GM23248 (cell line): Measurements from ENCODE around the gene CACNB4.

Source experiments
- EZH2 ChIP-seq: fragments of 200-600 bp; sonication (generic); IDR thresholded peaks from 2 replicates; pipeline ENCODE4 v1.6.1; 2018; ENCODE audit warnings: antibody characterized with exemption, mild to moderate bottlenecking; ENCODE audit not compliant: insufficient read depth, poor library complexity, severe bottlenecking
- EZH2phosphoT487 ChIP-seq: fragments of 200-600 bp; sonication (generic); IDR thresholded peaks from 2 replicates; pipeline ENCODE4 v1.6.1; 2018; ENCODE audit warnings: antibody characterized with exemption, moderate library complexity, mild to moderate bottlenecking, low read depth; ENCODE audit not compliant: insufficient read depth

GRCh38 chr2:151996243-151997003 is 102.4 kb downstream of the CACNB4 start:
- no peak for TF ChIP-seq EZH2phosphoT487
- no peak for TF ChIP-seq EZH2
